Ishikawa (cell line): Measurements from ENCODE around the gene SCFD2.

ENCODE experiments used
- CREB1 ChIP-seq: IDR thresholded peaks from 2 replicates; pipeline ENCODE4 v1.6.1; 2012; ENCODE audit warnings: low read depth
- EP300 ChIP-seq: IDR thresholded peaks from 2 replicates; pipeline ENCODE4 v1.6.1; 2012; ENCODE audit warnings: borderline replicate concordance
- NFIC ChIP-seq: IDR thresholded peaks from 2 replicates; pipeline ENCODE4 v1.6.1; 2012
- TAF1 ChIP-seq: IDR thresholded peaks from 2 replicates; pipeline ENCODE4 v1.6.1; 2012; ENCODE audit warnings: low read depth, mild to moderate bottlenecking
- TEAD4 ChIP-seq: IDR thresholded peaks from 2 replicates; pipeline ENCODE4 v1.6.1; 2012
- TF ChIP-seq, protein P1 (sequence below): IDR thresholded peaks from 2 replicates; pipeline ENCODE4 v1.6.1; 2012; ENCODE audit warnings: low read depth, mild to moderate bottlenecking

DNA sequence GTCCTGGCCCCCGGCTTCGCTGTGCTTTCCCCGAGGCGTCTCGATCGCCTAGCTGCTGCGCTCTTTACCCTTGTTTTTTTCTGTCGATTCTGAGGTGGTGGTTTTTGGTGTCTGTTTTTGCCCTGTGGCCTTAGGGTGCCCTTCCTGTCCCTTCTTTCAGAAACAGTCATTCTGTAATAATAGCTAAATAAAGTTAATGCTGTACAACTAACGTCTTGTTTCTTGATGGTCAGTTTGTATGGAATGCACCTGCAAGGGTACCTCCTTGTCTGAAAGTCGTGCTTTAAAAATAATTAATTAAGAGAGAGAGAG is 12.3 kb upstream of the SCFD2 start:
- TF ChIP-seq, protein P1, sequence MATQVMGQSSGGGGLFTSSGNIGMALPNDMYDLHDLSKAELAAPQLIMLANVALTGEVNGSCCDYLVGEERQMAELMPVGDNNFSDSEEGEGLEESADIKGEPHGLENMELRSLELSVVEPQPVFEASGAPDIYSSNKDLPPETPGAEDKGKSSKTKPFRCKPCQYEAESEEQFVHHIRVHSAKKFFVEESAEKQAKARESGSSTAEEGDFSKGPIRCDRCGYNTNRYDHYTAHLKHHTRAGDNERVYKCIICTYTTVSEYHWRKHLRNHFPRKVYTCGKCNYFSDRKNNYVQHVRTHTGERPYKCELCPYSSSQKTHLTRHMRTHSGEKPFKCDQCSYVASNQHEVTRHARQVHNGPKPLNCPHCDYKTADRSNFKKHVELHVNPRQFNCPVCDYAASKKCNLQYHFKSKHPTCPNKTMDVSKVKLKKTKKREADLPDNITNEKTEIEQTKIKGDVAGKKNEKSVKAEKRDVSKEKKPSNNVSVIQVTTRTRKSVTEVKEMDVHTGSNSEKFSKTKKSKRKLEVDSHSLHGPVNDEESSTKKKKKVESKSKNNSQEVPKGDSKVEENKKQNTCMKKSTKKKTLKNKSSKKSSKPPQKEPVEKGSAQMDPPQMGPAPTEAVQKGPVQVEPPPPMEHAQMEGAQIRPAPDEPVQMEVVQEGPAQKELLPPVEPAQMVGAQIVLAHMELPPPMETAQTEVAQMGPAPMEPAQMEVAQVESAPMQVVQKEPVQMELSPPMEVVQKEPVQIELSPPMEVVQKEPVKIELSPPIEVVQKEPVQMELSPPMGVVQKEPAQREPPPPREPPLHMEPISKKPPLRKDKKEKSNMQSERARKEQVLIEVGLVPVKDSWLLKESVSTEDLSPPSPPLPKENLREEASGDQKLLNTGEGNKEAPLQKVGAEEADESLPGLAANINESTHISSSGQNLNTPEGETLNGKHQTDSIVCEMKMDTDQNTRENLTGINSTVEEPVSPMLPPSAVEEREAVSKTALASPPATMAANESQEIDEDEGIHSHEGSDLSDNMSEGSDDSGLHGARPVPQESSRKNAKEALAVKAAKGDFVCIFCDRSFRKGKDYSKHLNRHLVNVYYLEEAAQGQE: no peak
- TF ChIP-seq EP300: no peak
- TF ChIP-seq TAF1: no peak
- TF ChIP-seq NFIC: no peak
- TF ChIP-seq CREB1: no peak
- TF ChIP-seq TEAD4: no peak
